Natural killer cell (primary cell): ENCODE measurements around the gene FOXP1. TPM values are rescaled to one million over a fixed set of nuclear protein-coding genes. Genes with fewer than 3 reads are reported as not detected.

ENCODE experiments used
- ATAC-seq, 3 donors: fragments of 150-1000 bp in 2 of 3; fragments of 200-7000 bp in 1 of 3; cut with Tn5 transposase; 1 replicate in 1 of 3; 2 replicates in 2 of 3; pipeline ENCODE4 v1.10.0; 2021; ENCODE audit warnings: mild to moderate bottlenecking in 2 of 3, moderate library complexity in 2 of 3
- DNase-seq, 2 donors: peaks; one replicate each; pipeline versions ENCODE4 v3.0.0 to v3.0.0-alpha.2; 2013 to 2021; ENCODE audit warnings: mixed read lengths in 1 of 2
- H3K27ac ChIP-seq: one replicate; pipeline ENCODE4 v1.5.1; 2013; ENCODE audit warnings: mild to moderate bottlenecking, low read length
- H3K27me3 ChIP-seq: one replicate; pipeline ENCODE4 v1.6.1; 2013; ENCODE audit warnings: low read length; ENCODE audit not compliant: control insufficient read depth, insufficient read depth
- H3K36me3 ChIP-seq: one replicate; pipeline ENCODE4 v1.6.1; 2013; ENCODE audit warnings: low read length; ENCODE audit not compliant: control insufficient read depth, insufficient read depth
- H3K4me1 ChIP-seq: one replicate; pipeline ENCODE4 v1.6.1; 2013; ENCODE audit warnings: low read length; ENCODE audit not compliant: control insufficient read depth, insufficient read depth
- H3K4me3 ChIP-seq: one replicate; pipeline ENCODE4 v1.5.1; 2013; ENCODE audit warnings: low read length
- H3K9me3 ChIP-seq: one replicate; pipeline ENCODE4 v1.6.1; 2013; ENCODE audit warnings: low read length; ENCODE audit not compliant: control insufficient read depth, insufficient read depth
- H3K27ac Mint-ChIP-seq, 2 donors: one replicate each; pipeline ENCODE4 v1.8.0; 2022; ENCODE audit warnings: mild to moderate bottlenecking in 2 of 2, mixed read lengths in 2 of 2, moderate library complexity in 1 of 2
- H3K27me3 Mint-ChIP-seq, 2 donors: one replicate each; pipeline ENCODE4 v1.8.0; 2022; ENCODE audit warnings: low read depth in 2 of 2, mixed read lengths in 2 of 2
- H3K36me3 Mint-ChIP-seq: one replicate; pipeline ENCODE4 v1.8.0; 2022; ENCODE audit warnings: mixed read lengths
- H3K4me1 Mint-ChIP-seq, 2 donors: one replicate each; pipeline ENCODE4 v1.8.0; 2022; ENCODE audit warnings: mixed read lengths in 2 of 2
- H3K4me3 Mint-ChIP-seq: one replicate; pipeline ENCODE4 v1.8.0; 2022; ENCODE audit warnings: mild to moderate bottlenecking, moderate library complexity, mixed read lengths
- H3K9me3 Mint-ChIP-seq, 2 donors: one replicate each; pipeline ENCODE4 v1.8.0; 2022; ENCODE audit warnings: mixed read lengths in 2 of 2
- WGBS: methylation state at CpG from one replicate; pipeline ENCODE4 v1.1.7; 2013; ENCODE audit warnings: missing lambda C conversion rate; ENCODE audit not compliant: insufficient coverage; 5-methylcytosine and 5-hydroxymethylcytosine counted together
- intact Hi-C: fragments of 100-400 bp; cut with micrococcal nuclease; formaldehyde crosslinking; loops from one replicate; pipeline ENCODE4 v1.14.2; 2022
- total RNA-seq, 4 donors: library from RNA; stranded (reverse); fragments of 120-200 nt in 1 of 4; gene quantifications; one replicate each; pipeline versions ENCODE4 v1.2.3 to v1.2.4, GENCODE V29; 2013 to 2022
- TF ChIP-seq, protein P1 (sequence below): fragments of 200-600 bp; IDR thresholded peaks from one replicate; pipeline ENCODE4 v1.8.0; 2022; ENCODE audit warnings: antibody characterized with exemption

The FOXP1 gene
- total RNA-seq, 3 donors from 2014 or later (not counting 1 experiment from before 2014, with no cell fraction given), result 166 to 185 (median 166) TPM

DNA sequence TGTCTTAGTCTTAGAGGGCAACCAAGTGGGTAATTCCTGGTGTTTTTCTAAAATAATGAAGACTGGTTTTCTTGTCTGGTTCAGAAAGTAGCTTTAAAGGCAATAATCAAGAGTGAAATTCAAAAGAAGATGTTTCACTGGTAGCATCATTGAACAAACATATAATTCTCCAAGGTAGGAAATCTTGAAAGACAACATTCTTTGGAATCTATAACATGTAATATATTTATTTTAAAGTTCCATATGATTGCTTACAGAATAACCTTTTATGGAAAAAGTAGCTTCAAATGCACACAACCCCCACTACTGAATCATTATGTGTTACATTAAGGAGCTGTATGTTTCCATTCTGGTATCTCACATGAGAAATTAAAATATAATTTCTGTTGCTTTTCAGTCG, 13.8 kb upstream of the FOXP1 start:
- Mint-ChIP-seq H3K27me3 (peaks cover 0 to 10% of the 10 kb centered on the region in 2 donors), H3K9me3 (no peaks in the 10 kb centered on the region), H3K27ac (no peak overlapping the region), H3K36me3 (no peaks in the 10 kb centered on the region), H3K4me3 (no peak overlapping the region), H3K4me1 (peaks cover 6 to 7% of the 10 kb centered on the region in 2 donors)
- no peak for DNase-seq
- H3K27me3 ChIP-seq, result no peaks in the 10 kb centered on the region
- H3K4me3 ChIP-seq, result no peak overlapping the region
- no peak overlapping the region for H3K27ac ChIP-seq
- H3K36me3 ChIP-seq, result no peaks in the 10 kb centered on the region
- no peak for ATAC-seq
- intact Hi-C loops, result no loop called here
- H3K9me3 ChIP-seq, result no peaks in the 10 kb centered on the region
- WGBS, result no CpG with 5 or more reads among the region's 1 CpG
- no peaks in the 10 kb centered on the region for H3K4me1 ChIP-seq
- TF ChIP-seq, protein P1, sequence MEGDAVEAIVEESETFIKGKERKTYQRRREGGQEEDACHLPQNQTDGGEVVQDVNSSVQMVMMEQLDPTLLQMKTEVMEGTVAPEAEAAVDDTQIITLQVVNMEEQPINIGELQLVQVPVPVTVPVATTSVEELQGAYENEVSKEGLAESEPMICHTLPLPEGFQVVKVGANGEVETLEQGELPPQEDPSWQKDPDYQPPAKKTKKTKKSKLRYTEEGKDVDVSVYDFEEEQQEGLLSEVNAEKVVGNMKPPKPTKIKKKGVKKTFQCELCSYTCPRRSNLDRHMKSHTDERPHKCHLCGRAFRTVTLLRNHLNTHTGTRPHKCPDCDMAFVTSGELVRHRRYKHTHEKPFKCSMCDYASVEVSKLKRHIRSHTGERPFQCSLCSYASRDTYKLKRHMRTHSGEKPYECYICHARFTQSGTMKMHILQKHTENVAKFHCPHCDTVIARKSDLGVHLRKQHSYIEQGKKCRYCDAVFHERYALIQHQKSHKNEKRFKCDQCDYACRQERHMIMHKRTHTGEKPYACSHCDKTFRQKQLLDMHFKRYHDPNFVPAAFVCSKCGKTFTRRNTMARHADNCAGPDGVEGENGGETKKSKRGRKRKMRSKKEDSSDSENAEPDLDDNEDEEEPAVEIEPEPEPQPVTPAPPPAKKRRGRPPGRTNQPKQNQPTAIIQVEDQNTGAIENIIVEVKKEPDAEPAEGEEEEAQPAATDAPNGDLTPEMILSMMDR, result no peak

DNA sequence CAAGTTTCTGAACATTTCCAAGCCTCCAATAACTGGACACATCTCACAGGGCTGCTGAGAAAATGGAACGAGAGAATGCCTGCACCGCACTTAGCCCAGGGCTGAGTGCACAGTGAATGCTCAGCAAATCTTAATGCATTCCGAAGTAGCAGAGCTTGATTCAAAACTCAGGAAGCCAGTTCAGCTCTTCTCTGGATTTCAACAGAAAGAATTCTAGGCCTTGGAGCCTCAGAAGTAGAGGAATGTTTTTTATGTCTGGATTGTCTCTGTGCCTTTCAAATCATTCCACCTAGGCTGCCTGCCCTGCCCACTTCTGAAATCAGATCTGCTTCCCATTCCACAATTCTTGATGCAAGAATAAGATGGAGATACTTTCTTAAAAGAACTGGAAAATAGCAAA, 9.6 kb upstream of the FOXP1 start:
- DNase-seq (no peak), ATAC-seq (no peak)
- Histone ChIP-seq H3K4me1 (no peaks in the 10 kb centered on the region), H3K27ac (no peak overlapping the region), H3K36me3 (no peaks in the 10 kb centered on the region), H3K9me3 (no peaks in the 10 kb centered on the region), H3K27me3 (no peaks in the 10 kb centered on the region), H3K4me3 (no peak overlapping the region)
- H3K4me1 Mint-ChIP-seq, result no peaks in the 10 kb centered on the region
- no peak overlapping the region for H3K27ac Mint-ChIP-seq
- TF ChIP-seq, protein P1, result no peak
- no peaks in the 10 kb centered on the region for H3K36me3 Mint-ChIP-seq
- no peaks in the 10 kb centered on the region for H3K9me3 Mint-ChIP-seq
- no peak overlapping the region for H3K4me3 Mint-ChIP-seq
- WGBS, result 96% methylated on average over 3 of the region's 3 CpGs
- intact Hi-C loops, result no loop called here
- H3K27me3 Mint-ChIP-seq, result no peaks in the 10 kb centered on the region

DNA sequence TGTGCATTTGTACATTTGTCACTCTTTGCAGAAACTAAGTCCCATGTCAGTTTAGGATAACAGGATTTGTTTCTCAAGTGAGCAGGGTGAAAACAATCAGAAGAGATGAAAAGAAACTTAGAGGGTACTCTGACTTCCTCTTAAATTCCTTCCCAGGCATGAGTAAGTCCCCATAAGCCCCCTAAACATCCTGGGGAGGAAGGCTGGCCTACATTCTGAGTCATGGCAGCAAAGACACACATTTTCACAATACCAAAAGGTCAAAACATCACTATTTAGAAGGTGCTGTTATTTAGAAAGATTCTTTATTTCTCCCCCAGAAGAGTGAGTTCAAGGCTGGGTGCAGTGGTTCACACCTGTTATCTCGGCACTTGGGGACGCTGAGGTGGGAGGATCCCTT, 7.6 kb upstream of the FOXP1 start:
- DNase-seq, result no peak
- no peak for ATAC-seq
- Histone ChIP-seq H3K4me1 (no peaks in the 10 kb centered on the region), H3K9me3 (no peaks in the 10 kb centered on the region), H3K36me3 (no peaks in the 10 kb centered on the region), H3K27me3 (no peaks in the 10 kb centered on the region), H3K27ac (no peak overlapping the region), H3K4me3 (no peak overlapping the region)
- Mint-ChIP-seq H3K4me1 (peaks cover 5 to 6% of the 10 kb centered on the region in 2 donors), H3K36me3 (no peaks in the 10 kb centered on the region), H3K4me3 (no peak overlapping the region), H3K27me3 (no peaks in the 10 kb centered on the region), H3K9me3 (no peaks in the 10 kb centered on the region), H3K27ac (no peak overlapping the region)
- TF ChIP-seq, protein P1, result no peak
- intact Hi-C loops, result no loop called here
- WGBS, result 71% methylated on average over 2 of the region's 2 CpGs

DNA sequence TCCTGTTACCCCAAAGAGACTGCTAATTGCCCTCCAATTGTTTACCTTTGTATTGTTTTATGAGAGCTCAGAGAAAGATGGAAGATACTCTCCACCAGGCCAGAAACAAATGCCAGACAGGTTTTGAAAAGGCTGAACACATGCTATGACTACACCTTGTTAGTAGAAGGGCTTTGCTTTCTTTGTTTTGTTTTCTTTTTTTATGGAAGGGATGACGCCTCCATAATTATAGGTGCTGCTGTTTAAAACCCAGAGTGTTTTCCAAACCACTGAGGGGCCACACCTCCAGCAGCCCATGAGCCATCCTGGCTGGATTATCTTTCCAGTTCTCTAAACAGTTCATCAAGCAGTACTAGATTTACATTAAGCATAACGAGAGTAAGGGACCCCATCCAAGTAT, 5.6 kb upstream of the FOXP1 start:
- no peak overlapping the region for H3K27ac ChIP-seq
- WGBS, result 89% methylated on average over 1 of the region's 2 CpGs
- Mint-ChIP-seq H3K9me3 (no peaks in the 10 kb centered on the region), H3K27me3 (no peaks in the 10 kb centered on the region), H3K36me3 (no peaks in the 10 kb centered on the region), H3K4me3 (no peak overlapping the region), H3K4me1 (peaks cover 17 to 19% of the 10 kb centered on the region in 2 donors), H3K27ac (no peak overlapping the region)
- intact Hi-C loops, result loop anchor here (10.0 kb wide), 1 partner anchor 1524 kb away; no protein-coding TSS in a partner anchor
- no peak for ATAC-seq
- H3K9me3 ChIP-seq, result no peaks in the 10 kb centered on the region
- peaks cover 5% of the 10 kb centered on the region for H3K4me1 ChIP-seq
- DNase-seq, result no peak
- H3K36me3 ChIP-seq, result no peaks in the 10 kb centered on the region
- H3K4me3 ChIP-seq, result no peak overlapping the region
- no peaks in the 10 kb centered on the region for H3K27me3 ChIP-seq
- TF ChIP-seq, protein P1, result no peak
